Skin of body (tissue), 2 donors: ENCODE measurements around the gene FAM168B. TPM values are rescaled to one million over a fixed set of nuclear protein-coding genes. Genes with fewer than 3 reads are reported as not detected.

Experiments used
- DNase-seq: peaks from one replicate; lab custom pipeline; 2025; lab: John Stamatoyannopoulos, UW
- total RNA-seq: library from RNA; depleted of rRNA; stranded (reverse); fragments of >200 nt; gene quantifications from one replicate; pipeline ENCODE4 v1.2.3, GENCODE V29; 2014

FAM168B gene
- total RNA-seq, 1 donor from 2014 or later = 53.3 TPM

- no peak for DNase-seq
These were observed 52.4 kb downstream of the FAM168B start for GRCh38 chr2:131040661-131041401.

GRCh38 chr2:131039908-131040660, 53.2 kb downstream of the FAM168B start:
- no peak for DNase-seq

GRCh38 chr2:131039535-131039907, 53.7 kb downstream of the FAM168B start:
- no peak for DNase-seq

- no peak for DNase-seq
These were observed 54.2 kb downstream of the FAM168B start for GRCh38 chr2:131039101-131039440.

GRCh38 chr2:131038258-131039100, 54.8 kb downstream of the FAM168B start:
- no peak for DNase-seq

GRCh38 chr2:131037398-131038257, 55.6 kb downstream of the FAM168B start:
- no peak for DNase-seq

- no peak for DNase-seq
These were observed 56.4 kb downstream of the FAM168B start for GRCh38 chr2:131036696-131037397.

- DNase-seq = no peak
These were observed 57.0 kb downstream of the FAM168B start for GRCh38 chr2:131036269-131036668.

- no peak for DNase-seq
These were observed 57.4 kb downstream of the FAM168B start for GRCh38 chr2:131035826-131036231.

- no peak for DNase-seq
These were observed 58.0 kb downstream of the FAM168B start for GRCh38 chr2:131035112-131035825.

- DNase-seq = no peak
These were observed 58.9 kb downstream of the FAM168B start for GRCh38 chr2:131034122-131035051.

- no peak for DNase-seq
These were observed 59.5 kb downstream of the FAM168B start for GRCh38 chr2:131033786-131034121.

GRCh38 chr2:131032393-131032836, 60.8 kb downstream of the FAM168B start:
- no peak for DNase-seq

GRCh38 chr2:131031875-131032274, 61.4 kb downstream of the FAM168B start:
- DNase-seq = no peak

- DNase-seq = no peak
These were observed 61.8 kb downstream of the FAM168B start for GRCh38 chr2:131031431-131031841.

GRCh38 chr2:131030478-131030971, 62.7 kb downstream of the FAM168B start:
- no peak for DNase-seq

- no peak for DNase-seq
These were observed 63.4 kb downstream of the FAM168B start for GRCh38 chr2:131029812-131030211.
